ENCODE measurements around the gene BAIAP2.

DNA sequence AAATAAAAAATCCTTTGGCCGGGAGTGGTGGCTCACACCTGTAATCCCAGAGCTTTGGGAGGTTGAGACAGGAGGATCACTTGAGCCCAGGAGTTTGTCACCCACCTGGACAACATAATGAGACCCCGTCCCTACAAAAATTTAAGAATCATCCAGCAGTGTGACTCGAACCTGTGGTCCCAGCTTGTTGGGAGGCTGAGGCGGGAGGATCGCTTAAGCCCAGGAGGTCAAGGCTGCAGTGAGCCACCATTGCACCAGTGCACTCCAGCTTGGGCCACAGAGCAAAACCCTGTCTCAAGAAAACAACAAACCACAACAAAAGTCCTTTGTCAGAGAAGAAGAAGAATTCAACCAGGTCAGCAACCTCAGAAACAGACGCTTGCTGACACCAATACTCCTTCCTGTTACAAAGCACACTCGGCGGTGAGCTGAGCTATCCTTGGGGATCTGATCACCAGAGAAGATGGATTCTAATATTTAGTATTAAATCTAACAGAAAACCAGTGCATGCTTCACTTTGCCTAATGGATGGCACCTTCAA is 117.4 kb downstream of the BAIAP2 start:
- TF ChIP-seq, protein P1, sequence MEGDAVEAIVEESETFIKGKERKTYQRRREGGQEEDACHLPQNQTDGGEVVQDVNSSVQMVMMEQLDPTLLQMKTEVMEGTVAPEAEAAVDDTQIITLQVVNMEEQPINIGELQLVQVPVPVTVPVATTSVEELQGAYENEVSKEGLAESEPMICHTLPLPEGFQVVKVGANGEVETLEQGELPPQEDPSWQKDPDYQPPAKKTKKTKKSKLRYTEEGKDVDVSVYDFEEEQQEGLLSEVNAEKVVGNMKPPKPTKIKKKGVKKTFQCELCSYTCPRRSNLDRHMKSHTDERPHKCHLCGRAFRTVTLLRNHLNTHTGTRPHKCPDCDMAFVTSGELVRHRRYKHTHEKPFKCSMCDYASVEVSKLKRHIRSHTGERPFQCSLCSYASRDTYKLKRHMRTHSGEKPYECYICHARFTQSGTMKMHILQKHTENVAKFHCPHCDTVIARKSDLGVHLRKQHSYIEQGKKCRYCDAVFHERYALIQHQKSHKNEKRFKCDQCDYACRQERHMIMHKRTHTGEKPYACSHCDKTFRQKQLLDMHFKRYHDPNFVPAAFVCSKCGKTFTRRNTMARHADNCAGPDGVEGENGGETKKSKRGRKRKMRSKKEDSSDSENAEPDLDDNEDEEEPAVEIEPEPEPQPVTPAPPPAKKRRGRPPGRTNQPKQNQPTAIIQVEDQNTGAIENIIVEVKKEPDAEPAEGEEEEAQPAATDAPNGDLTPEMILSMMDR (IDR thresholded peaks at IDR 0.05): no peak
- TF ChIP-seq POLR2A (IDR thresholded peaks at IDR 0.05): no peak

Data from thyroid gland (tissue), 4 donors.